ENCODE results near the gene TMEM121.

- TF ChIP-seq POLR2A (IDR thresholded peaks at IDR 0.05; ENCODE audit: low read length), result no peak
- no peak for TF ChIP-seq GATA1 (IDR thresholded peaks at IDR 0.05; ENCODE audit: low read depth, low read length)
Measured at GRCh38 chr14:105503296-105503640, 23.1 kb upstream of the TMEM121 start.
